HEK293T (cell line): ENCODE results near the gene RNF208.

Source experiments
- CTCF ChIA-PET: fragments of 350-600 bp; formaldehyde crosslinking; extraction: SDS; loops from one replicate; lab custom pipeline; 2021; ENCODE audit warnings: antibody characterized with exemption, inconsistent platforms; lab: Yijun Ruan, JAX
- POLR2A ChIA-PET: fragments of 350-600 bp; formaldehyde crosslinking; extraction: SDS; loops from one replicate; lab custom pipeline; 2020; ENCODE audit warnings: antibody characterized with exemption, inconsistent platforms; lab: Yijun Ruan, JAX
- DNase-seq: peaks from one replicate; pipeline ENCODE4 v3.0.0; 2012; ENCODE audit warnings: mixed read lengths; ENCODE audit errors: extremely low spot score
- ARNT ChIP-seq: fragments of 450-650 bp; IDR thresholded peaks from 2 replicates; pipeline ENCODE4 v1.6.1; 2017; ENCODE audit warnings: mild to moderate bottlenecking
- BHLHE40 ChIP-seq: fragments of 450-650 bp; IDR thresholded peaks from 2 replicates; pipeline ENCODE4 v1.6.1; 2016; ENCODE audit warnings: mild to moderate bottlenecking, moderate library complexity, borderline replicate concordance
- CTBP1 ChIP-seq: fragments of 450-650 bp; IDR thresholded peaks from 2 replicates; pipeline ENCODE4 v1.6.1; 2016; ENCODE audit warnings: borderline replicate concordance
- ELF4 ChIP-seq: fragments of 450-650 bp; IDR thresholded peaks from 2 replicates; pipeline ENCODE4 v1.6.1; 2017; ENCODE audit warnings: antibody characterized with exemption
- FOXA1 ChIP-seq: fragments of 450-650 bp; IDR thresholded peaks from 2 replicates; pipeline ENCODE4 v1.6.1; 2016; ENCODE audit warnings: mild to moderate bottlenecking
- FOXK2 ChIP-seq: fragments of 450-650 bp; IDR thresholded peaks from 2 replicates; pipeline ENCODE4 v1.6.1; 2016; ENCODE audit warnings: mild to moderate bottlenecking
- FOXM1 ChIP-seq: fragments of 450-650 bp; IDR thresholded peaks from 2 replicates; pipeline ENCODE4 v1.6.1; 2017; ENCODE audit warnings: mild to moderate bottlenecking, borderline replicate concordance
- HDGF ChIP-seq: fragments of 450-650 bp; IDR thresholded peaks from 2 replicates; pipeline ENCODE4 v1.6.1; 2017; ENCODE audit warnings: antibody characterized with exemption, borderline replicate concordance
- L3MBTL2 ChIP-seq: fragments of 450-650 bp; conservative IDR thresholded peaks from 2 replicates; pipeline ENCODE4 v1.6.1; 2016; ENCODE audit warnings: mild to moderate bottlenecking
- LEF1 ChIP-seq: fragments of 450-650 bp; IDR thresholded peaks from 2 replicates; pipeline ENCODE4 v1.6.1; 2017; ENCODE audit warnings: mild to moderate bottlenecking, borderline replicate concordance
- NFRKB ChIP-seq: fragments of 450-650 bp; IDR thresholded peaks from 2 replicates; pipeline ENCODE4 v1.6.1; 2016; ENCODE audit warnings: mild to moderate bottlenecking, moderate library complexity
- SP1 ChIP-seq: fragments of 450-650 bp; IDR thresholded peaks from 2 replicates; pipeline ENCODE4 v1.6.1; 2017
- SUZ12 ChIP-seq: fragments of 450-650 bp; IDR thresholded peaks from 2 replicates; pipeline ENCODE4 v1.6.1; 2016; ENCODE audit warnings: mild to moderate bottlenecking
- TARDBP ChIP-seq: fragments of 450-650 bp; IDR thresholded peaks from 2 replicates; pipeline ENCODE4 v1.6.1; 2016
- ZNF384 ChIP-seq: fragments of 450-650 bp; IDR thresholded peaks from 2 replicates; pipeline ENCODE4 v1.6.1; 2016
- TF ChIP-seq, protein P1 (sequence below): fragments of 450-650 bp; IDR thresholded peaks from 2 replicates; pipeline ENCODE4 v1.6.1; 2016

The RNF208 gene

GRCh38 chr9:137199411-137200121 is 22.5 kb downstream of the RNF208 start:
- no peak for DNase-seq
- POLR2A ChIA-PET: interaction anchor here (1.1 to 3.4 kb wide), 5 partner anchors 11 to 70 kb away, joined by 3 to 19 read pairs (median 4); partner anchors contain the start of genes ANAPC2 and SSNA1
- CTCF ChIA-PET: interaction anchor here (0.6 kb wide), 1 partner anchor 10 kb away, joined by 3 read pairs; no protein-coding TSS in a partner anchor
- no peak for TF ChIP-seq BHLHE40

DNA sequence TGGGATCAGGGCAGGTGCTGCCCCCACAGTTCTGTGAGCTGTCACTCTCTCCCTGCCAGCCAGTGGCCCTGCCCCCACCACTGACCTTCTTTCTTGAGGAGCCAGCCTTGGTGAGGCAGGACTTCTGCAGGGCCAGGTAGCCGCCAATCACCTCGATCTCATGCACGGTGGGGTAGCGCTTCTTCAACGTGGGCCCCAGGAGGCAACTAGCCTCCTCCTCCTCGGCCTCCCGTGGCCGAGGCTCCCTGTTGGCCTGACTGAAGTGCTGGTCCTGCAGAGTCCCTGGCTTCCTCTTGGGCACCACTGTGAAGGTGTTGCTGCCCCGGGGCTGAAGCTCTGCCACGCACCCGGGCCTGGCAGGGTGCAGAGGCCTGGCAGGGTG is 23.1 kb downstream of the RNF208 start:
- POLR2A ChIA-PET: interaction anchor here (0.9 to 3.4 kb wide), 6 partner anchors 10 to 69 kb away, joined by 3 to 19 read pairs (median 4); partner anchors contain the start of genes ANAPC2 and SSNA1
- TF ChIP-seq ELF4 (no peak), LEF1 (no peak), NFRKB (no peak), TARDBP (no peak), SP1 (no peak), FOXK2 (no peak)
- TF ChIP-seq, protein P1, sequence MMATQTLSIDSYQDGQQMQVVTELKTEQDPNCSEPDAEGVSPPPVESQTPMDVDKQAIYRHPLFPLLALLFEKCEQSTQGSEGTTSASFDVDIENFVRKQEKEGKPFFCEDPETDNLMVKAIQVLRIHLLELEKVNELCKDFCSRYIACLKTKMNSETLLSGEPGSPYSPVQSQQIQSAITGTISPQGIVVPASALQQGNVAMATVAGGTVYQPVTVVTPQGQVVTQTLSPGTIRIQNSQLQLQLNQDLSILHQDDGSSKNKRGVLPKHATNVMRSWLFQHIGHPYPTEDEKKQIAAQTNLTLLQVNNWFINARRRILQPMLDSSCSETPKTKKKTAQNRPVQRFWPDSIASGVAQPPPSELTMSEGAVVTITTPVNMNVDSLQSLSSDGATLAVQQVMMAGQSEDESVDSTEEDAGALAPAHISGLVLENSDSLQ: no peak; the same call in 1 of the 2 replicates
- CTCF ChIA-PET: interaction anchor here (0.6 to 0.8 kb wide), 2 partner anchors 10 to 22 kb away, joined by 3 read pairs; no protein-coding TSS in a partner anchor
- DNase-seq: no peak

- no peak for DNase-seq
- POLR2A ChIA-PET: interaction anchor here (0.9 to 3.4 kb wide), 5 partner anchors 9 to 60 kb away, joined by 3 to 19 read pairs (median 4); partner anchors contain the start of genes ANAPC2 and SSNA1
- TF ChIP-seq ARNT (no peak), L3MBTL2 (no peak), LEF1 (no peak), ELF4 (no peak), BHLHE40 (no peak), ZNF384 (no peak), NFRKB (no peak)
- TF ChIP-seq, protein P1: no peak
- CTCF ChIA-PET: interaction anchor here (0.8 to 1.1 kb wide), 2 partner anchors 21 to 69 kb away, joined by 3 read pairs; no protein-coding TSS in a partner anchor
These were observed 23.8 kb downstream of the RNF208 start for GRCh38 chr9:137198051-137198901.

DNA sequence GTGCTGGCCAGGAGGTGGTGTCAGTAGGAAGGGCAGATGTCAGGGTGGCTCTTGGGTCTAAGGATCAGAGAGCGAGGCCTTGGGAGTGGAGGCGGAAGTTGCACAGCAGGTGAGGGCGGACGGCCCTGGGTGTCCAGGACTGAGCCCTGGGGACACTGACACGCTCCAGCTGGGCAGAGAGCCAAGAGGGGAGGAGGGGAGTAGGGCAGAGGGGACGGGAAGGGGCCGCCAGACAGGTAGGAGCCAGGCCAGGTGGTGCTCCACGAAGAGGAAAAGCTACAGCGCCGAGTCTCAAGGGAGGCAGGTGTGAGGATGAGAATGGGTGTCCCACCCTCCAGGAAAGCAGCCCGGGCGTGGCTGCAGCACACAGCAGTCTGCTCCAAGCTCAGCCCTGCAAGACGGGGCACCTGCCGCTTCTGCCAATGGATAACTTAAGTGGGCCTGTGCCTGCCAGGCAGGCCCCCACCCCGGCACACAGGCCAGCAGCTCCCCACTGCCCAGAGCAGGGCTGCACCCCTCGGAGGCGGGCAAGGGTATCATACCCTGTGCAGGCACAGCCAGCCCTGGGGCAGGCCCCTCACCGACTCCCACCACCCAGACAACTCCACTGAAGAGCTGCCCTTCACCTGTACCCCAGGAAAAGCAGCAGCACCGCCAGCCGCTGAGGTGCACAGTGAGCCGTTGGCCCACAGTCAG is 26.4 kb downstream of the RNF208 start:
- ChIA-PET CTCF (no interaction called here), POLR2A (interaction anchor here (1.0 to 1.4 kb wide), 3 partner anchors 9 to 45 kb away, joined by 3 to 9 read pairs (median 4); partner anchors contain the start of gene TUBB4B)
- TF ChIP-seq TARDBP (no peak), ZNF384 (no peak), CTBP1 (no peak), SUZ12 (no peak)
- no peak for DNase-seq

DNA sequence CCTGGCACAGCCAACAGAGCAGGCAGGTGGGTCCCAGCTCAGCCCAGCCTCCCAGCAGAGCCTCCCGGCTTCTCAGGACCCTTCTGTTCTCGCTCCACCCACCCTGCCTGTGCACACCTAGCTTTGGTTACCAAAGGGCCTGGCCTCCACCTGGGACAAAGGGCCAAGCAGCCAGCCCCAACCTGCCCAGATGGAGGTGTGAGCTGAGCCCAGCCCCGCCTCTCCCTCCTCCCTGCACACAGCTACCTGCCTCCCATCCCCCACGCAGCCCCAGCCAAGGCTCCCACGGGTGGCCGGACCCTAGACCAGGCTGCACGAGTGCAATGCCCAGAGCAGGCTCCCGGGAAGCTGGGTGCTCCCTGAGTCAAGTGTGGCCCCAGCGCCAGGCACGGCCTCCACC is 27.1 kb downstream of the RNF208 start:
- ChIA-PET CTCF (no interaction called here), POLR2A (interaction anchor here (0.9 to 1.6 kb wide), 6 partner anchors 10 to 65 kb away, joined by 3 to 9 read pairs (median 4); partner anchors contain the start of gene TUBB4B)
- TF ChIP-seq LEF1 (no peak), FOXK2 (no peak), SUZ12 (no peak), SP1 (no peak), BHLHE40 (no peak), FOXA1 (no peak), CTBP1 (no peak), HDGF (no peak), ELF4 (no peak), ZNF384 (no peak), NFRKB (no peak), L3MBTL2 (no peak), FOXM1 (no peak), TARDBP (no peak), ARNT (no peak)
- TF ChIP-seq, protein P1: no peak
- no peak for DNase-seq
